Measurements from ENCODE around the gene CACNG4. TPM values are rescaled to one million over a fixed set of nuclear protein-coding genes. Genes with fewer than 3 reads are reported as not detected.
"Not testable (repeated sequence)": the region's sequence is repeated elsewhere in the genome, so short reads cannot be mapped to it uniquely, and the experiment has no call there.

Gene CACNG4
- total RNA-seq, 1 experiment from 2014 or later, result 2.4 TPM

DNA sequence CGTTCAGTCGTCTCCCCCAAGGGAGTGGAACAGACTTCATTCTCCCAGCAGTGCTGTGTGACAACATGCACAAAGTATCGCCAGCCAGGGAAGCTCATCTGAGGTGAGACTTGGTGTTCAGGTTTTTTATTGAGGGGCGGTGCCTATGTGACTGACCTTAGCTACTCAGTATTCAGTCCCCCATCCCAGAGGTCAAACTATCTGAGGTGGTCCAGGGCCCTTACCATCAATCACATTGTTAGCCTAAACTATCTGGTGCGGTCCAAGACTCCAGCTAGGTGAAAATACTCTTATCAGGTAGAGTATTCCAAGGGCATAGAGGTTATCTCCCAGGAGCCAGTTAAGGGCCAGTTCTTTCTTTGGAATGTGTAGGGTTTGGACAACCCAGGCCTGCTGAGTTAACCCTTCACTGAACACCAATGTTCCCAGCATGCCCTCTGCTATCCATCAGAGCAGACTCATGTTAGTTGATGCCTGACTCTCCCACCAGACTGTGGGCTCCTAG, 74.4 kb downstream of the CACNG4 start:
- CTCF ChIA-PET, result no interaction called here
- no TSS peak for BruUV-seq (replicated peaks)
- POLR2A ChIA-PET (ENCODE audit: unreplicated experiment), result no interaction called here

DNA sequence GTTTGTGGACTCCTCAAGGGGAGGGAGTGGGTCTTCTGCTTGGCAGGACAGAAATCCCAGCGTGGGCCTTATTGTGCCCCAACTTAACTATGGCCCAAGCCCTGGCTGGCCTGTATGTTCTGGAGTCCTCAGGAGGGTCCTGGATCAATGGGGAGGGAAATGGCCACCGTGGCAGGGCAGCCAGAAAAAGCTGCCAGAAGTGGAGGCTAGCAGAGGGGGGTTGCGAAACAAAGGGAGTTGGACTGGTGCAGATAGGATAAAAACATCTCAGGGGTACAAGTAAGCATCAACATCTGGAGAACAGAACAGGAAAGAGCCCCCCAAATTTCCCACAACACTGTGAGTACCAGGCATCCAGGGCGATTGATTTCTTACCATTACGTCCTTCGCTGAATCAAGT, 76.1 kb downstream of the CACNG4 start:
- TF ChIP-seq EZH2 (IDR thresholded peaks at IDR 0.05; ENCODE audit: low read length, unreplicated experiment) (no peak), CTCF (conservative IDR thresholded peaks at IDR 0.05; ENCODE audit: low read depth, low read length) (no peak)

More for the DNA sequence above, 74.4 kb downstream of the CACNG4 start:
- Histone ChIP-seq H3K9me2 (replicated peaks; ENCODE audit: low read length) (no peaks in the 10 kb centered on the region; the same call in 1 of the 2 replicates), H3K79me2 (ENCODE audit: low read length) (no peaks in the 10 kb centered on the region), H3K4me3 (ENCODE audit: low read length) (no peak overlapping the region), H3K27me3 (ENCODE audit: low read length) (peaks cover 3% of the 10 kb centered on the region; the same call in 1 of the 2 replicates), H3F3A (ENCODE audit: low read length, unreplicated experiment) (no peaks in the 10 kb centered on the region), H3K4me1 (ENCODE audit: insufficient read depth, low read length) (no peaks in the 10 kb centered on the region), H3K36me3 (ENCODE audit: low read depth, low read length) (no peaks in the 10 kb centered on the region), H3K9me3 (ENCODE audit: low read length) (no peaks in the 10 kb centered on the region), H3K9ac (ENCODE audit: low read length) (no peak overlapping the region), H3K4me2 (ENCODE audit: low read length) (no peak overlapping the region), H4K20me1 (ENCODE audit: low read length) (no peaks in the 10 kb centered on the region), H3K27ac (ENCODE audit: low read length) (no peak overlapping the region), H2AFZ (ENCODE audit: low read length) (no peak overlapping the region)
- intact Hi-C loops (cut with micrococcal nuclease), result no loop called here
- no peak for ATAC-seq
- TF ChIP-seq EZH2 (IDR thresholded peaks at IDR 0.05; ENCODE audit: low read length, unreplicated experiment) (no peak), CTCF (conservative IDR thresholded peaks at IDR 0.05; ENCODE audit: low read depth, low read length) (no peak), EZH2phosphoT487 (IDR thresholded peaks at IDR 0.05; ENCODE audit: borderline replicate concordance, low read length) (no peak)
- no peak for DNase-seq

DNA sequence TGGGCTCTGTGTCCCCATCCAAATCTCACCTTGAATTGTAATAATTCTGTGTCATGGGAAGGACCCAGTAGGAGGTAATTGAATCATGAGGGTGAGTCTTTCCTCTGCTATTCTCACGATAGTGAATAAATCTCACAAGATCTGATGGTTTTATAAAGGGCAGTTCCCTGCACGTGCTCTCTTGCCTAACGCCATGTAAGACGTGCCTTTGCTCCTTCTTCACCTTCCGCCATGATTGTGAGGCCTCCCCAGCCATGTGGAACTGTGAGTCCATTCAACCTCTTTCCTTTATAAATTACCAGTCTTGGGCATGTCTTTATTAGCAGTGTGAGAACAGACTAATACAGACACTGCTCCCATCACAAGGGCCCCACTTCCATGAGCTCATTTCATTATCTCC, 76.6 kb downstream of the CACNG4 start:
- H3K9me3 ChIP-seq (ENCODE audit: low read length); H3K79me2 ChIP-seq (ENCODE audit: low read length); H3F3A ChIP-seq (ENCODE audit: low read length, unreplicated experiment); H3K4me1 ChIP-seq (ENCODE audit: insufficient read depth, low read length); POLR2A ChIA-PET (ENCODE audit: unreplicated experiment); H3K27me3 ChIP-seq (ENCODE audit: low read length); H3K9me2 ChIP-seq (replicated peaks; ENCODE audit: low read length); BruUV-seq (replicated peaks); DNase-seq; H2AFZ ChIP-seq (ENCODE audit: low read length); H3K4me2 ChIP-seq (ENCODE audit: low read length); H3K27ac ChIP-seq (ENCODE audit: low read length); CTCF ChIA-PET; H3K9ac ChIP-seq (ENCODE audit: low read length); H3K4me3 ChIP-seq (ENCODE audit: low read length); H3K36me3 ChIP-seq (ENCODE audit: low read depth, low read length); ATAC-seq; H4K20me1 ChIP-seq (ENCODE audit: low read length); intact Hi-C loops (cut with micrococcal nuclease): not testable (repeated sequence)

More for the DNA sequence above, 76.1 kb downstream of the CACNG4 start:
- H2AFZ ChIP-seq (ENCODE audit: low read length), result no peak overlapping the region
- no peaks in the 10 kb centered on the region for H3F3A ChIP-seq (ENCODE audit: low read length, unreplicated experiment)
- H3K36me3 ChIP-seq (ENCODE audit: low read depth, low read length), result no peaks in the 10 kb centered on the region
- H3K4me2 ChIP-seq (ENCODE audit: low read length), result no peak overlapping the region
- ATAC-seq (no peak), DNase-seq (no peak)
- no TSS peak for BruUV-seq (replicated peaks)
- ChIA-PET CTCF (no interaction called here), POLR2A (ENCODE audit: unreplicated experiment) (no interaction called here)
- intact Hi-C loops (cut with micrococcal nuclease), result no loop called here
- no peak overlapping the region for H3K9ac ChIP-seq (ENCODE audit: low read length)
- no peaks in the 10 kb centered on the region for H3K79me2 ChIP-seq (ENCODE audit: low read length)
- no peak overlapping the region for H3K4me3 ChIP-seq (ENCODE audit: low read length)
- no peak overlapping the region for H3K27ac ChIP-seq (ENCODE audit: low read length)
- H4K20me1 ChIP-seq (ENCODE audit: low read length), result no peaks in the 10 kb centered on the region
- no peaks in the 10 kb centered on the region for H3K4me1 ChIP-seq (ENCODE audit: insufficient read depth, low read length)
- H3K9me2 ChIP-seq (replicated peaks; ENCODE audit: low read length), result no peaks in the 10 kb centered on the region
- peaks cover 3% of the 10 kb centered on the region; the same call in 1 of the 2 replicates for H3K27me3 ChIP-seq (ENCODE audit: low read length)
- H3K9me3 ChIP-seq (ENCODE audit: low read length), result no peaks in the 10 kb centered on the region
